HepG2 (cell line): ENCODE results near the gene KDM5A. TPM values are rescaled to one million over a fixed set of nuclear protein-coding genes. Genes with fewer than 3 reads are reported as not detected.

ENCODE experiments used
- CSRNP1 ChIP-seq: sonication (generic); formaldehyde crosslinking; IDR thresholded peaks from 2 replicates; pipeline ENCODE4 v1.8.1; 2023; ENCODE audit warnings: mild to moderate bottlenecking, missing genetic modification reagents
- EED ChIP-seq: sonication (generic); formaldehyde crosslinking; IDR thresholded peaks from 2 replicates; pipeline ENCODE4 v1.5.0; 2020; ENCODE audit warnings: mild to moderate bottlenecking, missing genetic modification reagents
- ETV6 ChIP-seq: sonication (generic); formaldehyde crosslinking; conservative IDR thresholded peaks from 2 replicates; pipeline ENCODE4 v1.4.0; 2020; ENCODE audit warnings: missing genetic modification reagents
- MAFF ChIP-seq: IDR thresholded peaks from 2 replicates; pipeline ENCODE4 v1.6.1; 2011; ENCODE audit warnings: low read depth, low read length, improper control_type of control experiment
- MXI1 ChIP-seq: IDR thresholded peaks from 3 replicates; pipeline ENCODE4 v1.6.1; 2012; ENCODE audit warnings: low read depth, low read length, inconsistent platforms, borderline replicate concordance
- MYNN ChIP-seq: sonication (generic); formaldehyde crosslinking; IDR thresholded peaks from 2 replicates; pipeline ENCODE4 v1.4.0; 2020; ENCODE audit warnings: mild to moderate bottlenecking, low read depth, missing genetic modification reagents
- MYPOP ChIP-seq: sonication (generic); formaldehyde crosslinking; IDR thresholded peaks from 2 replicates; pipeline ENCODE4 v1.8.1; 2023; ENCODE audit warnings: mild to moderate bottlenecking, moderate library complexity, missing genetic modification reagents
- NFIB ChIP-seq: sonication (generic); formaldehyde crosslinking; IDR thresholded peaks from 2 replicates; pipeline ENCODE4 v1.9.0; 2021; ENCODE audit warnings: missing genetic modification reagents, mild to moderate bottlenecking, borderline replicate concordance
- SYNCRIP ChIP-seq: fragments of 200-400 bp; formaldehyde crosslinking; IDR thresholded peaks from 2 replicates; pipeline ENCODE4 v1.6.1; 2018; ENCODE audit warnings: mild to moderate bottlenecking, low read depth, low read length; ENCODE audit not compliant: insufficient read depth
- THAP8 ChIP-seq: sonication (generic); formaldehyde crosslinking; IDR thresholded peaks from 2 replicates; pipeline ENCODE4 v1.5.1; 2020; ENCODE audit warnings: missing genetic modification reagents, mild to moderate bottlenecking, borderline replicate concordance
- ZFP36L2 ChIP-seq: sonication (generic); formaldehyde crosslinking; IDR thresholded peaks from 2 replicates; pipeline ENCODE4 v1.4.0; 2020; ENCODE audit warnings: missing genetic modification reagents
- ZFP41 ChIP-seq: sonication (generic); formaldehyde crosslinking; IDR thresholded peaks from 2 replicates; pipeline ENCODE4 v1.4.0; 2020; ENCODE audit warnings: mild to moderate bottlenecking, missing genetic modification reagents, borderline replicate concordance
- ZFX ChIP-seq: sonication (generic); formaldehyde crosslinking; IDR thresholded peaks from 2 replicates; pipeline ENCODE4 v1.4.0; 2020; ENCODE audit warnings: mild to moderate bottlenecking, low read depth, missing genetic modification reagents, moderate library complexity
- ZHX2 ChIP-seq, 2 experiments: sonication (generic) in 1 of 2; formaldehyde crosslinking in 1 of 2; IDR thresholded peaks; 2 replicates each; pipeline versions ENCODE4 v1.6.1 to v1.9.0; 2014 to 2022; ENCODE audit warnings: antibody characterized with exemption in 1 of 2, borderline replicate concordance in 1 of 2, inconsistent platforms in 1 of 2, low read depth in 1 of 2, missing genetic modification reagents in 1 of 2
- ZNF34 ChIP-seq: sonication (generic); formaldehyde crosslinking; IDR thresholded peaks from 2 replicates; pipeline ENCODE4 v1.4.0; 2020; ENCODE audit warnings: mild to moderate bottlenecking, missing genetic modification reagents, borderline replicate concordance
- ZNF354B ChIP-seq: sonication (generic); formaldehyde crosslinking; IDR thresholded peaks from 2 replicates; pipeline ENCODE4 v1.8.0; 2022; ENCODE audit warnings: mild to moderate bottlenecking, missing genetic modification reagents
- ZNF674 ChIP-seq: sonication (generic); formaldehyde crosslinking; IDR thresholded peaks from 2 replicates; pipeline ENCODE4 v1.5.0; 2020; ENCODE audit warnings: low read depth, mild to moderate bottlenecking, missing genetic modification reagents
- ZSCAN12 ChIP-seq: sonication (generic); formaldehyde crosslinking; IDR thresholded peaks from 2 replicates; pipeline ENCODE4 v1.9.0; 2021; ENCODE audit warnings: mild to moderate bottlenecking, missing genetic modification reagents
- polyA plus RNA-seq, 8 experiments: library from polyadenylated mRNA; depleted of rRNA in 3 of 8; stranded (reverse) in 7 of 8; unstranded in 1 of 8; fragments of >200 nt; fragmentation: Illumina TruSeq in 4 of 8; extraction: Trizol in 4 of 8; gene quantifications; 2 replicates each; pipeline versions ENCODE4 v1.2.1 to v1.2.3, GENCODE V29; 2011 to 2016; ENCODE audit warnings: low read depth in 4 of 8, missing spikeins in 1 of 8, mixed read lengths in 1 of 8; ENCODE audit not compliant: insufficient read depth in 1 of 8
- total RNA-seq, 5 experiments: library from RNA; depleted of rRNA; stranded (reverse); fragments of >200 nt; fragmentation: Illumina TruSeq; extraction: Trizol; gene quantifications; 2 replicates each; pipeline ENCODE4 v1.2.3, GENCODE V29; 2016; ENCODE audit warnings: low read depth in 1 of 5

The KDM5A gene
- total and polyA plus RNA-seq, 2 of the 13 experiments (the other 11 are each of a cell fraction or from before 2014, with no cell fraction given), result 12.0 to 29.2 TPM

GRCh38 chr12:389142-390096 lies at the start of gene KDM5A (continued):
- TF ChIP-seq SYNCRIP (no peak), ZFX (CRISPR knock-in tag) (peak; percentile 76; the same call in 1 of the 2 replicates), ZFP41 (CRISPR knock-in tag) (no peak), MXI1 (0 out of 3 replicates have a peak, but pooled peaks have one; percentile 46), ZHX2 (IDR thresholded peaks at IDR 0.05; ENCODE audit: low read depth) (peak; percentile 81), ZHX2 (CRISPR knock-in tag; IDR thresholded peaks at IDR 0.05; ENCODE audit: borderline replicate concordance) (no peak), ZNF34 (no peak; the same call in 1 of the 2 replicates), CSRNP1 (CRISPR knock-in tag) (0 out of 2 replicates have a peak, but pooled peaks have one; percentile 64), EED (CRISPR knock-in tag) (0 out of 2 replicates have a peak, but pooled peaks have one; percentile 48), MAFF (no peak), ZSCAN12 (CRISPR knock-in tag) (no peak), ZNF354B (no peak), MYNN (0 out of 2 replicates have a peak, but pooled peaks have one; percentile 10), MYPOP (CRISPR knock-in tag) (no peak), ZFP36L2 (CRISPR knock-in tag) (no peak), NFIB (no peak), ZNF674 (0 out of 2 replicates have a peak, but pooled peaks have one; percentile 88), ETV6 (no peak), THAP8 (CRISPR knock-in tag) (no peak)
